ENCODE data around the gene RPL10.
A peak's percentile ranks its signal among the peaks of the same experiment; 100 is the strongest.
"Not testable (repeated sequence)": the region's sequence is repeated elsewhere in the genome, so short reads cannot be mapped to it uniquely, and the experiment has no call there.

The RPL10 gene

DNA sequence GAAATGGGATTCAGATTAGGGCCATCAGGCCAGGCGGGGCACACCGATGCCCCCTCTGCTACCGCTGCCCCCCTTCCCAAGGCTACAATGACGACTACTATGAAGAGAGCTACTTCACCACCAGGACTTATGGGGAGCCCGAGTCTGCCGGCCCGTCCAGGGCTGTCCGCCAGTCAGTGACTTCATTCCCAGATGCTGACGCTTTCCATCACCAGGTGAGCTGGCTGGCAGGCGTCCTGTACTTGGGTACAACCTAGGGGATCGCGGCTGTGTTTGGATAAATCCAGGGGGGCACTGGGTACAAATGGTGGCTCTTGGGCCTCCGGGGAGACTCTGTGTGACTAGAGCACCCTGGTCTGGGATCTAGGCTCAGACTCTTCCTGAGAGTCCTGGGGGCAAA lies 18.0 kb upstream of the RPL10 start:
- ATAC-seq: no peak
- Mint-ChIP-seq H3K4me1 (peaks cover 31% of the 10 kb centered on the region), H3K36me3 (peaks cover 56% of the 10 kb centered on the region), H3K9me3 (no peaks in the 10 kb centered on the region), H3K4me3 (peak overlapping the region; percentile 83), H3K27ac (peak overlapping the region; percentile 91)
- DNase-seq (ENCODE audit: low spot score in 2 of 2): no peak

DNA sequence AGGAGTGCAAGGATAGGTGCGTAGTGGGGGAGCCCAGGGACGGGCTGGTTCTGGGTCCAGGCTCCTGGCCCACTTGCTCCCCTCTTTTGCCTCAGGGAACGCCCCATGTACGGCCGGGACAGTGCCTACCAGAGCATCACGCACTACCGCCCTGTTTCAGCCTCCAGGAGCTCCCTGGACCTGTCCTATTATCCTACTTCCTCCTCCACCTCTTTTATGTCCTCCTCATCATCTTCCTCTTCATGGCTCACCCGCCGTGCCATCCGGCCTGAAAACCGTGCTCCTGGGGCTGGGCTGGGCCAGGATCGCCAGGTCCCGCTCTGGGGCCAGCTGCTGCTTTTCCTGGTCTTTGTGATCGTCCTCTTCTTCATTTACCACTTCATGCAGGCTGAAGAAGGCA lies 17.4 kb upstream of the RPL10 start:
- DNase-seq (ENCODE audit: low spot score in 2 of 2): no peak

DNA sequence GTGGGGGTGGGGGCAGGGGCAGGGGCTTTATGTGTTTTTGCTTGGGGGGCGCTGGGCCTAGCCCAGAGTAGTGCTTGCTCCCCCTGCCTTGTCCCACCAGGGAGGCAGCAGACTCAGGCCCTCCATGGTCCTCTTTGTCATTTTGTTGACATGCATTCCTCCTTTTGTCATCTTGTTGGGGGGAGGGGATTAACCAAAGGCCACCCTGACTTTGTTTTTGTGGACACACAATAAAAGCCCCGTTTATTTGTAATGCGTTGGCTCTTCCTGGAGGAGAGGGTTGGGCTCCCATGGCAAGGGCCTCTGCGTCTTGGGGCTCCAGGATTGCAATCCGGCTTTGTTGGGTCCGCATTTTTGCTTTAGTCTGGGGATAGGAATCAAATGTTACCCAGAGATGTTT lies 16.9 kb upstream of the RPL10 start:
- ATAC-seq (no peak), DNase-seq (ENCODE audit: low spot score in 2 of 2) (no peak)
- Mint-ChIP-seq H3K36me3 (peaks cover 56% of the 10 kb centered on the region), H3K4me3 (peak overlapping the region; percentile 83), H3K27ac (peak overlapping the region; percentile 91), H3K4me1 (peaks cover 31% of the 10 kb centered on the region), H3K9me3 (no peaks in the 10 kb centered on the region)

More for the DNA sequence above, 17.4 kb upstream of the RPL10 start:
- peaks cover 56% of the 10 kb centered on the region for H3K36me3 Mint-ChIP-seq
- no peak for ATAC-seq
- H3K4me3 Mint-ChIP-seq: peak overlapping the region; percentile 83
- H3K27ac Mint-ChIP-seq: peak overlapping the region; percentile 91
- no peaks in the 10 kb centered on the region for H3K9me3 Mint-ChIP-seq
- H3K4me1 Mint-ChIP-seq: peaks cover 31% of the 10 kb centered on the region

DNA sequence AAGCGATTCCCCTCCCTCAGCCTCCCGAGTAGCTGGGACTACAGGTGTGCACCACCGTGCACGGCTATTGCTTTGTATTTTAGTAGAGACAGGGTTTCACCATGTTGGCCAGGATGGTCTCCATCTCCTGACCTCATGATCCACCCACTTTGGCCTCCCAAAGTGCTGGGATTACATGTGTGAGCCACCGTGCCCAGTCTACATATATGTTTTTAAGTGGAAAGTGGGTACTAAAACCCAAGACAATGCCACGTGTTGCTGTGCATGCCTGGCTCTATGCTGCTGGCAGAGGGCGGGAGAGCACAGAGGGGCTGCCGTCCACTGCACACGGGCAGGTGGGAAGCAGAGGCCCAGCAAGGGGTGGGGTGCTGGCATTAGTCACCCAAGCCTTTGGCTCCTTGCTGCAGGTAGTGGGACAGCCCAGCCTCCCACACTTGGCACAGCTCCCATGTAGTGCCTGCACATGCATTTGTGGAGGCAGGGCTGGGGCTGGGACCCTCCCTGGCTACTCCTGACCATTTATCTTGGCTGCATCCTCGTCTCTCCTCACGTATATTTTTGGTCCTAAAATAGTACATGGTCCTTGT lies 15.6 kb upstream of the RPL10 start:
- H3K36me3 Mint-ChIP-seq: peaks cover 56% of the 10 kb centered on the region
- no peak overlapping the region for H3K4me3 Mint-ChIP-seq
- no peaks in the 10 kb centered on the region for H3K9me3 Mint-ChIP-seq
- peaks cover 25% of the 10 kb centered on the region for H3K4me1 Mint-ChIP-seq
- ATAC-seq (no peak), DNase-seq (ENCODE audit: low spot score in 2 of 2) (no peak)
- peak overlapping the region; percentile 73 for H3K27ac Mint-ChIP-seq

DNA sequence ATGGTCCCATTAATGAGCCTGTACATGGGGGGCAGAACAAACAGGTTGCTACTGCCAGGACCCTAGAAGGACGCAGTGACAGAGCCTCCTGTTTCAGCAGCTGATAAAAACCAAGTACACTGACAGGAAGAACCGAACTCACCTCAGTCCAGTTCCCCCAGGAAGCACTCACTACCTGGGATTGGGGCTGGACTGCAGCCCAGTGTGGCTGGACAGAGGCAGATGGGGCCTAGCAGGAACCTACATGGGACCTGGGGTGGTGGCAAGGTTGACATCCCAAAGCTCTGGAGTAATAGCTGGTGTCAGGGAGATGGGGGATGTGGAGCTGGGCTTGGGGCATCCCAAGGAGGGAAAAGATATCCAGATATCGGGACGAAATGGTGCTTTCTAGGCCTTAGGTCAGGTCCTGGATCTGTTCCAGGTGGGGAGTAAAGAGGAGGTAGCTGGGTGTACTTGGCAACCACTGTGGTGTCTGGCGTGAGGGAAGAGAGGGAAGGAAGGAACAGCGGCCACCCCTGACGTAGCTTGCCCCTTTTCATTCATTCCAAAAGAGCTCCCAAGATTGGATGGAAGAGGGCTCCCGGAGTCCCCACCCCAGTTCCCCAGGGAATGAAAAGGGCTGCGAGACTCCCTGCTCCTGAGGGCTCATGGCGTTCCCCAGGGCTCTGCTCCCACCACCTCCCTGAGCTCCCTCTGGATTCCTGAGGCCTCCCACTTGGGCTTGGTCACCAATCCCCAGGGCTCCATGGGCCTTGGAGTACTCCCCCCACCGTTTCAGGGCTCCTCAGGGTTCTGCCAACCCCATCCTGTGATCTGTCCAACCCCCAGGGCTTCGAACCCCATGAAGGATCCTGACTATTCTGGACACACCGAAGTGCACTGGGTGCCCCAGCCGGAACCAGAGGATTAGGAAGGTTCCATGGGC lies 14.6 kb upstream of the RPL10 start:
- peak overlapping the region; percentile 73 for H3K27ac Mint-ChIP-seq
- DNase-seq (ENCODE audit: low spot score in 2 of 2) (no peak), ATAC-seq (no peak)
- H3K4me1 Mint-ChIP-seq: peaks cover 25% of the 10 kb centered on the region
- H3K9me3 Mint-ChIP-seq: no peaks in the 10 kb centered on the region
- peaks cover 56% of the 10 kb centered on the region for H3K36me3 Mint-ChIP-seq
- H3K4me3 Mint-ChIP-seq: no peak overlapping the region

DNA sequence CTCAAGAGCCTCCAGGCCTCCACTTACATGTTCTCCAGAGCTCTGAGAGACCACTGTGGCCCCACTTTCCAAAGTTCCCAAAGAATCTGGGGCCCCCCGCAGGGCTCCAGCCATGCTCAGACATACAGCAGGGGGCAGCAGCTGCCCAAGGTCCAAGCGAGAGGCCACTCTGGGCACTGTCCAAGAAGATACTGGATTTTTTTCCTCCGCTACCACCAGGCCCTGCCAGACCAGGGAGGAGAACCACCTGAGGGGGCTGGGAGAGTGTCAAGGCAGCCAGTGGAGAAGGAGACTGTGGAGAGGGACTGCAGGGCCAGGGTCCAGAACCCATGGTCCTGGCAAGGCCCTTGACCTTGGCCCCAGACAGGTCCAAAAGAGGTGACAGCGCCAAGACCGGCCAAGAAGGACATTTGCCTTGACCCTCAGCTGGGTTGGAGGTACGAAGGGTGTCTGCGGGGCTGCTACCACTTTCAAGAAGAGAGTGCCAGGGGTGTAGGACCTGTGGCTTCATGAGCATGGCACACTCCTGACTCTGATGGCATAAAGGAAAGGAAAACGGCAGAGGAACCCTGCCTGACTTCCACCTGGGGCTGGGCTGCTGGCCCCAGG lies 13.8 kb upstream of the RPL10 start:
- Mint-ChIP-seq H3K36me3 (peaks cover 55% of the 10 kb centered on the region), H3K9me3 (no peaks in the 10 kb centered on the region), H3K4me1 (peaks cover 25% of the 10 kb centered on the region), H3K27ac (peak overlapping the region; percentile 73), H3K4me3 (no peak overlapping the region)
- no peak for ATAC-seq
- no peak for DNase-seq (ENCODE audit: low spot score in 2 of 2)

DNA sequence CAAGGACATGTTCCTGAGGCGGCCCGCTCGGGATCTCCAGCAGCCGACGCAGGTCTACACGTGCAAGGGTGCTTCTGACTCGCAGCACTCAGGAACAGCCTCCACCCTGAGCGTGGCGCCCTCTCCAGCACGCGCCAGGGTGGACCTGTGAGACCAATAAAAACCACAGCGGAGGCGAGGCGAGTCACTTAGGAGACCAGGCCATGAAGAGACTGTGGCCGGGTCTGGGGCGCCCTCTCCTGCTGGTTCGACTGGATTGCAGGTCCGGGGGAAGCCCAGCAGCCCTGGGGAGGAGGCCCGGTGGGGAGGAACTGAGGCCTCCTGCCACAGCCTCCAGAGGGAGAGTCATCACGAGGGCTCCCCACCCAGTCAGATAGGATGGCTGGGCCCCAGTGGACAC lies 10.1 kb upstream of the RPL10 start:
- ATAC-seq: peak; percentile 63
- not testable (repeated sequence) for H3K4me3 Mint-ChIP-seq; H3K9me3 Mint-ChIP-seq; H3K27ac Mint-ChIP-seq; H3K4me1 Mint-ChIP-seq; DNase-seq (ENCODE audit: low spot score in 2 of 2)
- peaks cover 18% of the 10 kb centered on the region for H3K36me3 Mint-ChIP-seq

DNA sequence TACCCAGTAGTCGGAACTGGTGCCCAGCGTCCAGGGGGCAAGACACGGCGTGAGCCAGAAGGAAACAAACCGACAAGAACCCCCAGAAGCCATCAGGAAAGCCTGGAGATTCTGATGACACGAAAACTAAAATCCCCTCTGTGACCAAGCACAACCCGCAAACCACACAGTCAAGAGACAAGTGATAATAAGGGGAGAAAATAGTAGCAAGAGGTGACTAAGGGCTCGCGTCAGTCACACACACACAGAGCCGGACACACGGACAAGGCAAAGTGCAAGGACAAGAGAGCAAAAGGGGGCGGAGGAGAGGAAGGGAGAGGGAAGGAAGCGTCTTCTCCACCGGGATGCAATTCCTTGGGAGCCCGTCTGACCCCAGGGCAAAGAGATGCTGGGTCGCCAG lies 9.5 kb upstream of the RPL10 start:
- not testable (repeated sequence) for DNase-seq (ENCODE audit: low spot score in 2 of 2); H3K4me1 Mint-ChIP-seq; H3K9me3 Mint-ChIP-seq; H3K27ac Mint-ChIP-seq; H3K4me3 Mint-ChIP-seq
- ATAC-seq: peak; percentile 56
- H3K36me3 Mint-ChIP-seq: peaks cover 12% of the 10 kb centered on the region

DNA sequence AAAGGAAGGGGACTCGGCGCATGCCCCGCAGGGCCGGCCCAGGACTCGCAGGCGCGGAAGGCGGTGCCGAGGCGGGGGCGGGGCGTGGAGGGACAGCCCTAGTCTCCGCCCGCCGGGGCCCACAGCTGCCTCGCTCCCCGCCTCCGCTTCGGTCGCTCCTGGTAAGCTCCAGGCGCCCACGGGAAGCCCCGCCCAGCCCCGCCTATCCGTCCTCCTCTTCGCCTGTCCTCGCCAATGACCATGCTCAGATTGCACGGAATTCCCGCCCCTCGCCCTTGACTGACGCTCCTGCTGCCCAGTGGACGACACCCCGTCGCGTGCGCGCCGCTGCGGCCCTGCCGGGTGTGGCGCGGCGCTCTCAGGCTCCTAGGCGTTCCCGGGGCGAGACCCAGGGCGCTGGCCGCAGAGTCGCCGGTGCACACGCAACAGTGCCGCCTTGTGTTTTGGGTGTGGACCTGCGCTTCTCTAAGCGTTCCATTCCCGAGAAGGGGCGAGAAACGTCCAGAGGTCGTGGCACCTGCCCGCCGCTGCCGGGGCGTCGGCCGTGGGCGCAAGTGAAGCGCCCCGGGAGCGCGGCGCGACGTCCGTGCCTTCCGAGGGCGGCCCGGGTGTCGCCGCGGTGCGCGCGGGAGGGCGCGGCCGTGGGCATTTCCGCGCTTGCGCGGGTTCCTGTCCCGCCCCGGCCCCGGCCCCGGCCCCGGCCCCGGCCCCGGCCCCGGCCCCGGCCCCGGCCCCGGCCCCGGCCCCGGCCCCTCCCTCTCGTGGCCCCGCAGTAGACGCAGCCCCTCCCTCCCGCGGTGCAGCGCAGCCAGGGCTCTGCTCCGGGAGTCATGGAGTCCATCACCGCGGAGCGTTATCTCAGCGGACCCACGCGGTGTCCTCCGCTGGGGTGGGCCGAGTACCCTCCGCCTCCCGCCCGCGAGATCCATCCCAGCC lies 8.1 kb upstream of the RPL10 start:
- not testable (repeated sequence) for H3K9me3 Mint-ChIP-seq, H3K4me3 Mint-ChIP-seq, H3K4me1 Mint-ChIP-seq, H3K36me3 Mint-ChIP-seq, H3K27ac Mint-ChIP-seq
- ATAC-seq: peak; percentile 77
- DNase-seq (ENCODE audit: low spot score in 2 of 2): peak in 1 of 2 donors; percentile 51

DNA sequence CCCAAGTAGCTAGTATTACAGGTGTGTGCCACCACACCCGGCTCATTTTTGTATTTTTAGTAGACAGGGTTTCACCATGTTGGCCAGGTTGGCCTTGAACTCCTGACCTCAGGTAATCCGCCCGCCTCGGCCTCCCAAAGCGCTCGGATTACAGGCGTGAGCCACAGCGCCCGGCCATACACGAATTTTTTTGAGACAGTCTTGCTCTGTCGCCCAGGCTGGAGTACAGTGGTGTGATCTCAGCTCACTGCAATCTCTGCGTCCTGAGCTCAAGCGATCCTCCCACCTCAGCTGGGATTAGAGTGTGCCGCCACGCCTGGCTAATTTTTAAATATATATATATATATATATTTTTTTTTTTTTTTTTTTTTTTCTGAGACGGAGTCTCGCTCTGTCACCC lies 1.8 kb upstream of the RPL10 start:
- Mint-ChIP-seq H3K4me3 (peak overlapping the region; percentile 92), H3K36me3 (peaks cover 40% of the 10 kb centered on the region), H3K4me1 (peaks cover 22% of the 10 kb centered on the region)
- ATAC-seq; H3K9me3 Mint-ChIP-seq; H3K27ac Mint-ChIP-seq; DNase-seq (ENCODE audit: low spot score in 2 of 2): not testable (repeated sequence)

DNA sequence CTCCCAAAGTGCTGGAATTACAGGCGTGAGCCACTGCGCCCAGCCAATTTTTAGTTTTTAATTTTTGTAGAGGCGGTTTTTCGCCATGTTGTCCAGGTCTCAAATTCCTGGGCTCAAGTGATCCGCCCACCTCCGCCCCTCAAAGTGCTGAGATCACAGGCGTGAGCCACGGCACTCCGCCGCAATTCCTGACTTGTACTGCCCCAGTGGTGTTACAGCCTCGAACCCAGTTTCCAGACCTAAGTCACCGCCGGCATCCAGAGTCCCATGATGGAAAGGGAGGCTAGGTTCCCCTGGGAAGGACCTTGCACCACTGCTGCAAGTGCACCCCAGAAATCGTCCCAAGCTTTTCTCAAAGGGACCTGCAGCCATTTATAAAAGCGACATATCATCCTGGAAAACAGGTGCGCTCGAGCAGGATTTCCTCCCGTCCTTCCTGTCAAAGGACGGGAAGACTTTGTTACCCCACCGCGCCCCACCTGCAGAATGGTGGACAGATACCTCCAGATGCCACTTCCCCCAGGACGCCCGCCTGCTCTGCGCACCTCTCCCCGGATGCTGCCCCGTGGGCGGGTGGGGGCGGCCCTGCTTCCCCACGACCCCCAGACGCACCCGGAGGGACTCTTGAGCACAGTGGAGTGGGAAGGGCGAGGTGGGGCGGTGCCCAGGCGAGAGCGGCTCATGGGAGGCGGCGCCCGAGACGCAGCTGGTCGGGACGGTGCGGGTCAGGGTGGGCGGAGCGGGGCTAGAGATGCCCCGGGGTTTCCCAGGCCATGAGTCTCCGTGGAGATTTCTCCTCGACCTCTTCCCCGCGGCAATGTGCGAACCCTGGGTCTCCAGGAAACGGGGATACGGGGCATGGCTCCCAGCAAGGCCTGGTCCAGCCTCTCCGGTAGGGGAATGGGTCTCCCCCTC lies 947 bp upstream of the RPL10 start:
- DNase-seq (ENCODE audit: low spot score in 2 of 2) (peak; percentile 44 to 82), ATAC-seq (peak; percentile 73)
- peaks cover 22% of the 10 kb centered on the region for H3K4me1 Mint-ChIP-seq
- peak overlapping the region; percentile 100 for H3K27ac Mint-ChIP-seq
- no peaks in the 10 kb centered on the region for H3K9me3 Mint-ChIP-seq
- H3K36me3 Mint-ChIP-seq: peaks cover 45% of the 10 kb centered on the region
- H3K4me3 Mint-ChIP-seq: peak overlapping the region; percentile 92

DNA sequence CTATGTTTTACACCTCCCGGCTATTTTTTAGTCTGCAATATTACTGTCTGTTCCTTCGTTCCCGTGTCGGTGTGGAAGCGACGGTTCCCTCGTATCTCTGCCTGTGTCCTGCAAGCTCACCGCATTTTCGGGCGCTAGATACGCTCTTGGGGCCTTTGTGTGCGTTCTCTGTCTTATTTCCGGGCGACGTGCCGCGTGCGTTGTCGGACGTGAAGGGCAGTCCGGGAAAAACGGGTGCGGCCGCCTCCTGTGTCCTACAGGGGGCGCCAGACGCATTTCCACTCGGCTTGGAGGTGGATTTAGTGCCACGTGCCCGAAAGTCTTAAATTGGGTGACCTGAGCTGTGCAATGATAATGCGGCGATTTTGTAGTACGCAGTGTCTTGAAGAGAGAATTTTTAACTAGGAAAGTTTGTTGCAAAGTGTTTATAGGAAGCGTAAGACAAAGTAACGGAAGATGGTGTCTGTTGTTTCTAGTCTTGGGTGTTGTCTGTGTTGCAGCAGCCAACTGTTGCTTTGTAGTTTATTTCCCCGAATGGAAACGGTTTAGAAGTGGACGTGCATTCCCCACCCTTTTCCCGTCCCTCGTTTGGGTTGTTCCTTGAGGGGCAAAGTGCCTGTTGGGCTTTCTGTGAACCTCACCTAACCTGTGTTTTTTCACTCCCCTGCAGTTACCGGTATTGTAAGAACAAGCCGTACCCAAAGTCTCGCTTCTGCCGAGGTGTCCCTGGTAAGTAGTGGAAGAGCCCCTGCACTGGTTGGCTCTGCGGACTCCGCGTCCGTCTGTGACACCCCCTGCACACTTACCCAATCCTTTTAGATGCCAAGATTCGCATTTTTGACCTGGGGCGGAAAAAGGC lies 720 bp downstream of the RPL10 start:
- Mint-ChIP-seq H3K4me3 (peak overlapping the region; percentile 92), H3K27ac (peak overlapping the region; percentile 100), H3K36me3 (peaks cover 45% of the 10 kb centered on the region), H3K9me3 (no peaks in the 10 kb centered on the region), H3K4me1 (peaks cover 22% of the 10 kb centered on the region)
- ATAC-seq (peak; percentile 41), DNase-seq (ENCODE audit: low spot score in 2 of 2) (peak; percentile 59 to 88)

Measured in stimulated activated effector memory CD8-positive, alpha-beta T cell treated with anti-CD3 and anti-CD28 coated beads, Interleukin-12 subunit alpha, Interleukin-12 subunit beta, amount 100 ng/mL, for 72 hours (primary cell).